Right kidney (tissue), 1 donor: ENCODE data around the gene MACROD2.
"Not testable (repeated sequence)": the region's sequence is repeated elsewhere in the genome, so short reads cannot be mapped to it uniquely, and the experiment has no call there.

ENCODE experiments used
- DNase-seq: peaks from one replicate; pipeline ENCODE4 v3.0.0-alpha.2; 2016

MACROD2 gene

DNA sequence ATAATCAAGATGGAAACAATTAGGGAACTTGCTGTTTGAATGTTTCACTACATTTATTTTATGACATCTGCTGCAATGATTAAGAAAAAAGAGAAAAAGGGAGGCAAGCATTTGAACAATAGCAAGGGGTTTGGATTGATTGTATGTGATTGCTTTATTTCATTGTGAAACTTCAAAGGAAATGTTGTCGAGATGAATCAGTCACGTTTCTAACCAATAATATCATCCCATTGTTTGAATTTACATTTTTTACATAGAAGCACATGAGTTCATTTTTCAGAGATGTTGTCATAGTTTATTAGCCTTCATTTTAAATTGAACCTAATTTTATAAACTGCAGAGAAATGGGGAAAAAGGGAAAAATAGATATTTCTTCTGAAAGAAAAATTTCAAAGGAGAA, 2006.0 kb downstream of the MACROD2 start:
- no peak for DNase-seq

DNA sequence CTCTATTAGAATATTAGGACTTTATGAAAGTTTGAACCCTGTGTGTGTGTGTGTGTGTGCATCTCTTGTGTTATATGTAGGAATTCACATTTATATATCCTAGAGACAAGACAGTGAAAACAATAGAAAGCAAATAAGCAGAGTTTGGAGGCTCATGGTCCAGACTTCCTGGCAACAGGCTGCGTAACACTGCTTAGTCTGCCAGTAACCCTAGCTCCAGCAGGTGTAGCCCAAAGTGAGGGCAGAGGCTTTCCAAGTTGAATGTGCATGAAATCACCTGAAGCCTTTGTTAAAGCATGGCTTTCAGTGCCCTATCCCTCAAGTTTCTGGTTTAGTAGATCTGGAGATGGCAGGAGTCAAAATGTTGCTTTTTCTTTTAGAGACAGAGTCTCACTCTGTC, 2008.0 kb downstream of the MACROD2 start:
- no peak for DNase-seq

DNA sequence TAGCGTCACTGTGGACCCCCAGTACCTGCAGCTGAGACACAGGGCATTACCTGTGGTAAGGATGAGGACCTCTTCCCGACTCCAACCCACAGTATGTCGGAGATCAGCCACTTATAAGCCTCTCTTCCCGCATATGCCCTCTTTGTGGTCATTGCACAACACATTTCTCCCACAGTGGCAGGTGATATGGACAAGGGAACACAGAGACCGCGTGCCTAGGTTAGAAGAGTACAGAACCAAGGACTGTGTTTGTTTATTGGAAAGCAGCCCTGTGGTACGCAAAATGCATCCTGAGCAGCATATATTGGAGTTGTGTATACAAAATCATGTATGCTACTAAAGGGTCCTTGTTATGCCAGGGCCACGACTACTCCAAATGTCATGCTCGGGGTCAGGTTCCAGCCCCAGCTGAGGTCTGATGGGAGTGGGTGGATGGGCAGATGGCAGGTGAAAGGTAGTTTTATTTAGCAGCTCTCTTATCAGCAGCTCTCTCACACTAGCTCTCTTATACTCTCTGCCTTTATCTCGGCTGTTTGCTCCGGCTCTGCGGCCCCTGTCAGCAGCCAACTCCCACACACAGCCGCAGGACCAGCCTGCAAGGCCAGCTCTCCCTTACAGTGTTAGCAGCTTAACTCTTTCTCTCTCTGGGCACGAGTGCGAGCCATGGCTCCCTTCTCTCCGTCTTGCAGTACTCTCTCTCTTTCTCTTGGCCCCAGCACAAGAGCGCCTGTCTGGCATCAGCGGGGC, 2009.0 kb downstream of the MACROD2 start:
- no peak for DNase-seq

GRCh38 chr20:16005021-16005914, 2010.0 kb downstream of the MACROD2 start:
- no peak for DNase-seq

DNA sequence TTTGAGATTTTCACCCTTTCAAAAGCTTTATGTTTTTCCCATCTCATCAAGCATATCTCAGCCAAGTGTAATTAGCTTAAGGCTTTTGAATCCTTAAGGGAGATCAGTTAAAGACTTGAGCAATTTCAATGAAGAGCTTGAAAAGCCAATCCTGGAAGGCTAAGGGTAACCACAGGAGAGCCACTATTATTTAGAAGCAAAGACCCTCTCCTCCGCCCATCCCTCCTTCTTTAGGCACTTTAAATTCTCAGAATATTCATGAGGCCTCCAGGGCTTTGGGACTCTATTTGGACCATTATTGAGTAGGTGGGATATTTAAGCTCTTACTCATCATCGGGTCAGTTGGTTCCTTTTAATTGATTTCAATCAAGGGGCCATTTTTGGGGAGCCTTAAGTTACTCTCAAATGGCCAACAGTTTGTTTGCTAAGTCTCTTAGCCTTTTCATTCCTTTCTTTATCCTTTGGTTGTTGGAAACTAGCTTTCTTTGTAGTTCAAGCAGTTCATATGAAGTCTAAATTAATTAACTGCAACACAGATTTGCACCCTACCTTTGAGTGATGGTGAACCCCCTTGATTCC, 2010.7 kb downstream of the MACROD2 start:
- no peak for DNase-seq

DNA sequence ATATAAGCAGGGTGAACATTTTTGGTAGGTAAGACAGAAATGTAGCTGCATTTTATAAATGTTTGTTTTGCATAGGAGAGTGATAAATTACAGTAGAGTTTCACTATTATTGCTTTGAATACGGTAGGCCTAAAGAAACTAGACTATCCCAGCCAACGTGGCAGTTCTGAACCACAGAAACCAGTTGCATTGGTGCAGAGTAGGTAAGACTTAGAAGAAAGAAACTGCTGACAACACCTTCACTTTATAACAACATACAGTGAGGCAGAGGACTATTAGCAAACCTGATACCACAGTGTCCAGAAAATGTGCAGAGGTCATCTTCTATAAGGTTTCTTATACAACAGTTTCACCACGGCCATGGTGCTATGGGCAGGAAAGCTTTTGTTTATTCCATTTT, 2011.8 kb downstream of the MACROD2 start:
- DNase-seq: no peak

DNA sequence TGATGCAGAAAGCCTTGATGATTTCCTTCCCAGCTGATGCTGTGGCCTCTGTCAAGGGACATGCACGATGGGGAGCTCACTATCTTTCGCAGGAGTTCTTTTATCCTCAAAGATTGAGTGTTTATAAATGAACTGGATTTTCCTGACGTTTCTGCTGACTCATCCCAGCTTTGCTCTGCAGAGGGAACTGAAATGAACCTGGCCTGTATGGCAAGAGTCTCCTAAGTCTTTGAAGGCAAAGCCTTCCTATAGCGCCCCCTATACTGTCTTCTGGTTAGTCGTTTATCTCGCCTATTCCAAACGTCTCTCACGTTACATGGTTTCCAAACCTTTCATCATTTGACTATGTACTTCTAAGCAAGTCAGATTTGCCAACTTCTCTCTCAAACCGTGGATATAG, 2012.6 kb downstream of the MACROD2 start:
- no peak for DNase-seq

- DNase-seq: no peak
Measured at GRCh38 chr20:16011056-16011455, 2015.7 kb downstream of the MACROD2 start.

DNA sequence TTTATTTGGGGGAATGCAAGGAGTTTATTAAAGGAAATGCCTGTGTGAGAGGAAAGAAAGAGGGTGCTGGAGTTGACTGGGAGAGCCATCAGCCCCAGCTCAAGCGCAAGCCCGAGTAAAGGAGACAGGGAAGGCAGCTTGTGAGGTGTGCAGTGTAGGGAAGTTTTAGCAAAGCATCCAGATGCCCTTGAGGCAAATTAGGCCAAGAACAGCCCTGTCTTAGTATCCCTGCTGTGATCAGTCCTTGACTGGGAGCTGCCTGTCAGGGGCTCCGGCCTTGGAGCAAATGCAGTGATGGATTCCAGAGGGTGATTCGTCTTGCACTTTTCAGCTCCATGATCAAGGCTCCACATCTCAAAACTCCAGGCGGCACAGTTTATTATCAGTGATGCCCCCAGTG, 2016.2 kb downstream of the MACROD2 start:
- DNase-seq: no peak

GRCh38 chr20:16012934-16013333, 2017.6 kb downstream of the MACROD2 start:
- not testable (repeated sequence) for DNase-seq

GRCh38 chr20:16013631-16014030, 2018.3 kb downstream of the MACROD2 start:
- no peak for DNase-seq

DNA sequence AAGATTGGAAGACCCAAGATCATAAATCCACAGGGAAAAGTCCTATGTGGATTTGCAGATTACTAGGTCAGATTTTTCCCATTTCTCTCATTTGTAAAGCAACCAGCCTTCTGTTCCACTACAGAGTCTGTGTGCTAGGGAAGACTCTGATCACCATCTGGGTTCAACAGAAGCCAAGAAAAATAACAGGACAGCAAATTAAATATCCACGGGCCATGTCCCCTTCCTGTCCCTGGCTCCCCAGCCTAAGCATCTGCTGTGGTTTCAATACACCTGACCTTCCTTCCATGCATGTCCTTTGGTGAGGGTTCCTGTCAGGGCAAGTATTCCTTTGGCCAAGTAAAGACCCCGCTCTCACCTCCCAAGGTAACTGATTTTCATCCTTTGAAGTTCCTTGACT, 2019.1 kb downstream of the MACROD2 start:
- no peak for DNase-seq

- no peak for DNase-seq
Measured at GRCh38 chr20:16017656-16018055, 2022.3 kb downstream of the MACROD2 start.

DNA sequence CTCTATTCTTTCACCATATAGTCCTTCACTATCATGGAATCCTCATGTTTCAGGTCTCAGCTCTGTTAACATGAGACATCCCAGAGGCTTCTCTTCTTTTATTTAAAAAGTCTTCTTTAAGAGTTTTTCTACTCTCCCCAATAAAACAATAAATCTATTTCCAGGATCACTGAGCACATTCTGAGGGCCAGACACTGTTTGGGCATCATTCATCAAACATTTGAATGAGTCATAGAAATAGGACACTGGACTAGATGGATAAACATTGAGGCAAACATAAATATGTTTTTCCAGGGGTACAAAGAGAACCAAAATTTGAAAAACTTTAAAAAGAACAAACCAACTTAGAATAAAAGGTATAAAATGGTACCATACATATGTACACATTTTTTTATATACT, 2023.6 kb downstream of the MACROD2 start:
- DNase-seq: no peak

DNA sequence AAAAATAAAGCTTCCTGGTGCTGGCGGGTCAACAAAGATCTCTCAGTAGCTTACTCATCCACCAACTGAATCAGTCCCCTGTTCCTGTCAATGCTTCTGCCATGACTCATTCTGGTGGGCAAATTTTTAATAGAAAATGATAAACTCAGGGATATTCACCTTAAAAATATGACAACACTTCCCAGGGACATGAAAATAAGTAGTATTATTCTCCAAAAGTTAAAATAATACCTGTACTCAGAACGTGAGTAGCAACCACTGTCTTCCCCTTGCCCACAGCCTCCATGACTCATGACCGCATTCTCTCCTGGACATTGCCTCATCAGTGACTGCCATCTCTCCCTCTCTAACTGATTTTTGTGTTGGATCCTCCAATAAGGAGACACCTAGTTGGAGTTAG, 2025.7 kb downstream of the MACROD2 start:
- no peak for DNase-seq

DNA sequence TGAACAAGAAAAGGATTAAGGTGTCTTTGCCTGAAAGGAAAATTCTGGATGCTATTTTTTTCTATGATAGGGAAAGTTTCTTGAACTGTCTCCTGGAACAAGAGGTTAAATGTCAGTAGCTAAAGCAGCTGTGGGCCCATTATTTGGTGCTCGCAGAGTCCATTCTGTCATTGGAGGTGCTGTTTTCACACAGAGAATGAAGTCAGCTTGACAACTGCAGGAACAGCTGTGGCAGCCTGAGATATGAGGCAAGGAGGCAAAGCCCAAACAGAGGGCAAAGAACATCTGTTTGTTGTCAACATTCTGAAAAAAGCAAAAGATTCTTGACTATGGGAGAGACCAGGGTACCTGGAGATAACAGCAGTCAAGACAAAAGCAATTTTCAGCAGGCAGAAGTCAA, 2029.8 kb downstream of the MACROD2 start:
- DNase-seq: no peak

DNA sequence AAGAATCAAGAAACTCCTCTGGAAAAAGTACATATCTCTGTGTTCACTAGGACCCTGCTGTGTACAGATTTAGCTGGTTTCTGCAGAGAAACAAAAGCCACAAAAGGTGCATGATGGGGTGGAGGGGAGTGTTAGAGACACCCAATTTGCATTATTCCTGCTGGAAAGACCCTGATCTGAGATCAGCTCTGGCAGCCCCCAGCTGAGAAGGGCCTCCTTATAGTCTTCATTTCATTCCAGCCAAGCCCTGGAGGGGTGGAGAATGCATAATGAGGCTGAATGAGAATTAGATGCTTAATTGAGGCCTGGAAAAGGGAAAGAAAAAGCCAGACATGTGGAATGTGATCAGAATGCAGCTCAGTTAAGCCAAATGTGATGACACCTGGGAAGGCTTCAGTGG, 2032.4 kb downstream of the MACROD2 start:
- no peak for DNase-seq

DNA sequence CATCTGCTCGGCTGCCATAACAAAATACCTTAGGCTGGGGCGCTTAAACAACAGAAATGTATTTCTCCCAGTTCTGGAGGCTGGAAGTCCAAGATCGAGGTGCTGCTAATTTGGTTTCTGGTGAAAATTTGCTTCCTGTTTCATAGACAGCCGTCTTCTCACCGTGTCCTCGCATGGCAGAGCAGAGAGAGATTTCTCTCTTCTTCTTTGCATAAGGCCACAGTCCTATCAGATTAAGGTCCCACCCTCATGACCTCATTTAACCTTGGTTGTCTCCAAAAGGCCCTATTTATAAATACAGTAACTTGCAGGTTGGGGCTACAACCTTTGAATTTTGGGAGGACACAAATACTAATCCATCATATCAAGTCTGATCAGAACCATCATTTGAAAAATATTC, 2033.6 kb downstream of the MACROD2 start:
- no peak for DNase-seq

DNA sequence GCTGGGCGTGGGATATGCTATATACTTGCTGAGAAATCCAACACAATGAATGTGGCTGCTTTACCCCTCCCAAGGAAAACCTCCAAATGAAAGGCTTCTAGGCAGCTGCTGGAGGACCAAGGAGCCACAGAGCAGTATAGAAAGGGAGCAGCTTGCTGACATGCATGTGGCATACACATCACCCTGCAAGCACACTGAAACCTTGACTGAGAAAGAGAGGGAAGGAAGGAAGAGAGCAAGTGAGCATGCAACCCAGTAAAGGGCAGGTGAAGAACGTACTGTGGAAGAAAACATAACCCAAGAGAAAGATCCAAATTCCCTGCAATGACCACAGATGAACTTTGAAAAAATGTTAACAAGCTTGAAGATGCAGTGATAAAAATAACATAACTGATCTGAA, 2034.9 kb downstream of the MACROD2 start:
- DNase-seq: no peak

GRCh38 chr20:16035576-16035975, 2040.3 kb downstream of the MACROD2 start:
- DNase-seq: no peak

DNA sequence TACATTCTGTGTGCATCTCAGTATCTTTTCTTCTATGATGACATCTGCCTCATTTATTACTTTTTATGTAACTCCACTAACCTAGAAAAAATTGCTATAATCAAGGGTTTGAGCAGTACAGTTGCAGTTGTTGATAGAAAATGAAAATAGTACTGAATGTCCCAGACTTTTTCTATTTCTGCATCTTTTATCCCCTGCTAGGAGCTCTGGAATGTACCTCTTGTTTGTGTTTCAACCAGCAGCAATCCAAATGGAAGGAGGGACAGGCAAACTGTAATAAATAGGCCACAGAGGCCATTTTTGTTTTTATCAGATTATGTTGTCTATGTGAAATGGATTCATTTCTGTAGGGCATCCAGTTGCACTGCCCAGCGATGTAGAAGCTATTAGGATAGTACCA, 2041.0 kb downstream of the MACROD2 start:
- no peak for DNase-seq

DNA sequence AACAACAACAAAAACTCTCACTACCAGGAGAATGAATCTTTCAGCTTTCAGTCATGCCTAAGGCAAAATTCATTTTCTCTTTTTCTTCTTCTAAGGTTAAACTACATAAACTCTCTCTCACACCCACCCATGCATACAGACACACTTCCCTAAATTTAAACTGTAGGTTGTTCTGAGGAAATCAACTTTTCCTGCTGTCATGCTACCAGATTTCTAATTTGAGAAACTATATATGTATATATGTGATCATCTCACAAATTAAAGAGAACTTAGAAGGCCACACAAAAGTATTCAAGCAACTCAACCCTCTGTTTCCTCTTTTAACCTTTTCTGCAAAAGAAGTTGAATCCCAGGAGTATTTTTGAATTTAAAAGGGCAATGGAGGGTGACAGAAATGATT, 2045.4 kb downstream of the MACROD2 start:
- no peak for DNase-seq

GRCh38 chr20:16042731-16043130, 2047.4 kb downstream of the MACROD2 start:
- DNase-seq: no peak
